BJ (cell line): Measurements from ENCODE around the gene TIMP3. TPM values are rescaled to one million over a fixed set of nuclear protein-coding genes. Genes with fewer than 3 reads are reported as not detected.

ENCODE experiments used
- CTCF ChIA-PET: fragments of 350-600 bp; formaldehyde crosslinking; extraction: SDS; loops from one replicate; lab custom pipeline; 2021; ENCODE audit warnings: antibody characterized with exemption, inconsistent platforms; lab: Yijun Ruan, JAX
- POLR2A ChIA-PET: fragments of 300-600 bp; sonication (Branson Sonifier 250); formaldehyde crosslinking; extraction: SDS; loops from one replicate; lab custom pipeline; 2021; ENCODE audit warnings: antibody characterized with exemption; lab: Charles Lee
- DNase-seq: peaks from one replicate; pipeline ENCODE4 v3.0.0-alpha.2; 2011; ENCODE audit warnings: low read depth
- H3K27me3 ChIP-seq: 2 replicates; pipeline ENCODE4 v1.6.0; 2011; ENCODE audit warnings: low read length; ENCODE audit not compliant: control insufficient read depth, insufficient read depth
- H3K36me3 ChIP-seq: 2 replicates; pipeline ENCODE4 v1.5.1; 2011; ENCODE audit warnings: low read length; ENCODE audit not compliant: control insufficient read depth, insufficient read depth
- H3K4me3 ChIP-seq: 2 replicates; pipeline ENCODE4 v1.5.1; 2011; ENCODE audit warnings: low read depth, mild to moderate bottlenecking, control low read depth, low read length
- CTCF ChIP-seq: IDR thresholded peaks from 2 replicates; pipeline ENCODE4 v1.5.1; 2011; ENCODE audit warnings: low read depth, mild to moderate bottlenecking, control low read depth, inconsistent platforms, low read length, moderate library complexity; ENCODE audit not compliant: insufficient read depth
- polyA plus RNA-seq: library from polyadenylated mRNA; depleted of rRNA; stranded (reverse); fragments of >200 nt; gene quantifications from 2 replicates; pipeline ENCODE4 v1.2.3, GENCODE V29; 2011

The TIMP3 gene
- polyA plus RNA-seq, 1 experiment = 544 TPM

- TF ChIP-seq CTCF = no peak
- H3K27me3 ChIP-seq = peaks cover 5% of the 10 kb centered on the region; the same call in 1 of the 2 replicates
- no peak overlapping the region for H3K4me3 ChIP-seq
- no peak for DNase-seq
- POLR2A ChIA-PET = no interaction called here
- CTCF ChIA-PET = interaction anchor here (0.6 kb wide), 1 partner anchor 525 kb away, joined by 3 read pairs; no protein-coding TSS in a partner anchor
- H3K36me3 ChIP-seq = no peaks in the 10 kb centered on the region
Observed at GRCh38 chr22:32904044-32904443, 102.5 kb downstream of the TIMP3 start.

GRCh38 chr22:32905400-32905799 lies 103.9 kb downstream of the TIMP3 start:
- H3K4me3 ChIP-seq = no peak overlapping the region
- H3K36me3 ChIP-seq = no peaks in the 10 kb centered on the region
- ChIA-PET POLR2A (no interaction called here), CTCF (no interaction called here)
- no peak for DNase-seq
- H3K27me3 ChIP-seq = peaks cover 5% of the 10 kb centered on the region
- no peak for TF ChIP-seq CTCF

- Histone ChIP-seq H3K4me3 (no peak overlapping the region), H3K27me3 (peaks cover 9% of the 10 kb centered on the region), H3K36me3 (no peaks in the 10 kb centered on the region)
- CTCF ChIA-PET = interaction anchor here (1.0 to 4.0 kb wide), 4 partner anchors 8 to 77 kb away, joined by 3 to 12 read pairs (median 3); no protein-coding TSS in a partner anchor
- no peak for DNase-seq
- POLR2A ChIA-PET = no interaction called here
- TF ChIP-seq CTCF = no peak
Observed at GRCh38 chr22:32909581-32910428, 108.3 kb downstream of the TIMP3 start.

GRCh38 chr22:32910429-32910772 lies 108.9 kb downstream of the TIMP3 start:
- DNase-seq = no peak
- H3K4me3 ChIP-seq = no peak overlapping the region
- CTCF ChIA-PET = interaction anchor here (1.0 to 4.0 kb wide), 4 partner anchors 9 to 76 kb away, joined by 3 to 12 read pairs (median 3); no protein-coding TSS in a partner anchor

More at GRCh38 chr22:32910429-32910772, 108.9 kb downstream of the TIMP3 start:
- POLR2A ChIA-PET = no interaction called here
- no peak for TF ChIP-seq CTCF
- Histone ChIP-seq H3K27me3 (peaks cover 9% of the 10 kb centered on the region), H3K36me3 (no peaks in the 10 kb centered on the region)
